ENCODE data around the gene CERS5. TPM values are rescaled to one million over a fixed set of nuclear protein-coding genes. Genes with fewer than 3 reads are reported as not detected.

The CERS5 gene
- total and polyA plus RNA-seq, 2 donors = 30.7 to 130 TPM

DNA sequence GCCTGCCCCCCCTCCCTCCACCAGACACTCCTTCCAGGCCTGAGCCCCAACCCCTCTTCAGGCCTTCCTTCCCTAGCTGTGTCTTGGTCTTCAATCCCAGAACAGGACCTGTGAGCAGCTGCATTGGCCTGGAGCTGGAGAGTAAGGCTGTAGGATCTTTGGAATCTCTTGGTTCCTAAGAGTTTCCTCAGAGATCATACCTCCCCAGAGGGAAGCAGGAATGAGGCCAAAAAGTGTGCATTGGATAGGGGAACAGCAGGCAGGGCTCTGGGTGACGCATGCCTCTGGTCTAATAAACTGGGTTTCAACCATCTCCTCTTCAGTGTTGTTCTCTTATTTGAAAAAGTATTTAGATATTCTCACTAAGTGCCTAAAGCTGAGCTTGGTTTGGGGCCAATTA, 83.9 kb downstream of the CERS5 start:
- H3K27ac ChIP-seq (ENCODE audit: low read depth in 1 of 2, low read length in 1 of 2) = no peak overlapping the region
- no peaks in the 10 kb centered on the region for H3K9me3 ChIP-seq (ENCODE audit: control insufficient read depth in 2 of 2, insufficient read depth in 1 of 2, low read length in 1 of 2)
- peaks cover 18 to 20% of the 10 kb centered on the region in 2 donors for H3K36me3 ChIP-seq (ENCODE audit: control insufficient read depth in 2 of 2, insufficient read depth in 2 of 2, low read length in 1 of 2)
- DNase-seq (ENCODE audit: low read depth in 6 of 9, low spot score in 9 of 9) = no peak
- no peak overlapping the region for H3K4me3 ChIP-seq (ENCODE audit: low read length in 2 of 2)
- H3K4me1 ChIP-seq (ENCODE audit: control insufficient read depth in 2 of 2, insufficient read depth in 2 of 2, low read length in 2 of 2) = peaks cover 8 to 15% of the 10 kb centered on the region in 2 donors
- peaks cover 0 to 23% of the 10 kb centered on the region in 2 donors for H3K27me3 ChIP-seq (ENCODE audit: control insufficient read depth in 2 of 2, insufficient read depth in 1 of 2, low read length in 1 of 2)
- WGBS = 96% methylated on average over 1 of the region's 1 CpG

DNA sequence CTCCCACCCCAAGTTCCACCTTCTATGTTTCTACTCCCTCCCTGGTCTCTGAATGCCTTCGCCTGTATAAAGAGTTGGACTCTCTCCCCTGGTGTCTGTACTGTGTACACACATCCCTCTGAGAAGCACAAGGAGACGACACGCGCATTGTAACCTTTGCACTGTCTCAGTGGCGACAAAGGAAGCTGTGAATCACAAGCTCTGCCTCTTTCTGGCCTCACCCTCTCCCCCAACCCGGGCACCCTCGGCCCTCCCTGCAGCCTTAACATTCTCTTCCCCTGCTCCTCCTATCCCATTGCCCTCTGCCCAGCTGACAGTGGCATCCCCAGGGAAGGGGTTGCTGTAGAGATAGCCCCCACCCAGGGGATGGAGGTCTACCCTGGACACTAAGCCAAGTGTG, 84.5 kb downstream of the CERS5 start:
- 95% methylated on average over 7 of the region's 7 CpGs for WGBS
- no peak overlapping the region for H3K4me3 ChIP-seq (ENCODE audit: low read length in 2 of 2)
- peaks cover 13 to 14% of the 10 kb centered on the region in 2 donors for H3K36me3 ChIP-seq (ENCODE audit: control insufficient read depth in 2 of 2, insufficient read depth in 2 of 2, low read length in 1 of 2)
- H3K4me1 ChIP-seq (ENCODE audit: control insufficient read depth in 2 of 2, insufficient read depth in 2 of 2, low read length in 2 of 2) = peaks cover 8 to 15% of the 10 kb centered on the region in 2 donors
- H3K27me3 ChIP-seq (ENCODE audit: control insufficient read depth in 2 of 2, insufficient read depth in 1 of 2, low read length in 1 of 2) = peaks cover 0 to 23% of the 10 kb centered on the region in 2 donors
- H3K27ac ChIP-seq (ENCODE audit: low read depth in 1 of 2, low read length in 1 of 2) = no peak overlapping the region
- DNase-seq (ENCODE audit: low read depth in 6 of 9, low spot score in 9 of 9) = no peak
- H3K9me3 ChIP-seq (ENCODE audit: control insufficient read depth in 2 of 2, insufficient read depth in 1 of 2, low read length in 1 of 2) = no peaks in the 10 kb centered on the region

DNA sequence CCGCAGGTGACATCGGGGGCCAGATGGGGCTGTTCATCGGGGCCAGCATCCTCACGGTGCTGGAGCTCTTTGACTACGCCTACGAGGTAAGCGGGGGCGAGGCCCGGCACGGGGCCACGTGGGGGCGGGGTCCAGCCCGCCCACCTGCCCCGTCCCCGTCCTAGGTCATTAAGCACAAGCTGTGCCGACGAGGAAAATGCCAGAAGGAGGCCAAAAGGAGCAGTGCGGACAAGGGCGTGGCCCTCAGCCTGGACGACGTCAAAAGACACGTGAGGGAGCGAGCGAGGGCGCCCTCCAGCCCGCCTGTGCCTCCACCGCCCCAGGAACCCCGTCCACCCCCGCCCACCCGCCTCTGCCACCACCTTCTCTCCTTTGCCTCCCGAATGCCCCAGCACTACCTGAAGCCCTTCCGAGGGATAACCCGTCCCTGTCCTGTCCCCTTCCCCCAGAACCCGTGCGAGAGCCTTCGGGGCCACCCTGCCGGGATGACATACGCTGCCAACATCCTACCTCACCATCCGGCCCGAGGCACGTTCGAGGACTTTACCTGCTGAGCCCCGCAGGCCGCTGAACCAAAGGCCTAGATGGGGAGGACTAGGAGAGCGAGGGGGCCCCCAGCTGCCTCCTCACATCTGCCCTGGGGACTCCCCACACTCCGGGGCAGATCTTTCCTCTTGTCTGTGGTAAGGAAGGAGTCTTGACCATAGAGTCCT, 85.9 kb downstream of the CERS5 start:
- 77% methylated on average over 46 of the region's 46 CpGs for WGBS
- Histone ChIP-seq H3K4me3 (ENCODE audit: low read length in 2 of 2) (no peak overlapping the region), H3K4me1 (ENCODE audit: control insufficient read depth in 2 of 2, insufficient read depth in 2 of 2, low read length in 2 of 2) (peaks cover 4 to 13% of the 10 kb centered on the region in 2 donors), H3K36me3 (ENCODE audit: control insufficient read depth in 2 of 2, insufficient read depth in 2 of 2, low read length in 1 of 2) (peaks cover 0 to under 1% of the 10 kb centered on the region in 2 donors), H3K27me3 (ENCODE audit: control insufficient read depth in 2 of 2, insufficient read depth in 1 of 2, low read length in 1 of 2) (peaks cover 0 to 23% of the 10 kb centered on the region in 2 donors), H3K9me3 (ENCODE audit: control insufficient read depth in 2 of 2, insufficient read depth in 1 of 2, low read length in 1 of 2) (no peaks in the 10 kb centered on the region), H3K27ac (ENCODE audit: low read depth in 1 of 2, low read length in 1 of 2) (no peak overlapping the region)
- DNase-seq (ENCODE audit: low read depth in 6 of 9, low spot score in 9 of 9) = no peak

DNA sequence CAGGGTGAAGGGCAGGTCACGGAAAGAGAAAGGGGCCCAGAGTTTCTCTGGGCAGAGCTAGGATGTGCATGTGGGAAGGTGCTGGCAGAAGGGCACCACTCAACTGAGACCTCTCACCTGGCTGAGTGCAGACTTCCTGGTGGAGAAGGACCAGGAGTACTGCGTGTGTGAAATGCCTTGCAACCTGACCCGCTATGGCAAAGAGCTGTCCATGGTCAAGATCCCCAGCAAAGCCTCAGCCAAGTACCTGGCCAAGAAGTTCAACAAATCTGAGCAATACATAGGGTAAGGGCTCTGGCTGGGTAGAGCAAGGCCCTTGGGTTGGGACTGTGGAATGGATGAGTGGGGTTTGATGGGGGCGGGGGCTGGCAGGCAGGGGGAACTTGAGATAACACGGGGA, 87.4 kb downstream of the CERS5 start:
- Histone ChIP-seq H3K4me3 (ENCODE audit: low read length in 2 of 2) (no peak overlapping the region), H3K4me1 (ENCODE audit: control insufficient read depth in 2 of 2, insufficient read depth in 2 of 2, low read length in 2 of 2) (peaks cover 4 to 9% of the 10 kb centered on the region in 2 donors), H3K27ac (ENCODE audit: low read depth in 1 of 2, low read length in 1 of 2) (no peak overlapping the region), H3K9me3 (ENCODE audit: control insufficient read depth in 2 of 2, insufficient read depth in 1 of 2, low read length in 1 of 2) (no peaks in the 10 kb centered on the region), H3K27me3 (ENCODE audit: control insufficient read depth in 2 of 2, insufficient read depth in 1 of 2, low read length in 1 of 2) (peaks cover 0 to 23% of the 10 kb centered on the region in 2 donors), H3K36me3 (ENCODE audit: control insufficient read depth in 2 of 2, insufficient read depth in 2 of 2, low read length in 1 of 2) (no peaks in the 10 kb centered on the region)
- WGBS = 99% methylated on average over 5 of the region's 5 CpGs
- no peak for DNase-seq (ENCODE audit: low read depth in 6 of 9, low spot score in 9 of 9)

Other genes starting within 250 kb of the CERS5 start
- 0.05 TPM for gene AQP2, start 216.6 kb downstream of the CERS5 start, total RNA-seq
- 0.05 TPM for gene AQP2, start 216.6 kb downstream of the CERS5 start, polyA plus RNA-seq
- gene AQP5, start 205.5 kb downstream of the CERS5 start, total RNA-seq = 0.09 TPM
- gene AQP5, start 205.5 kb downstream of the CERS5 start, polyA plus RNA-seq = 0.37 TPM
- gene AQP6, start 194.4 kb downstream of the CERS5 start, total RNA-seq = not detected
- gene AQP6, start 194.4 kb downstream of the CERS5 start, polyA plus RNA-seq = under 0.01 TPM
- gene RACGAP1, start 141.9 kb downstream of the CERS5 start, total RNA-seq = 50.1 TPM
- gene RACGAP1, start 141.9 kb downstream of the CERS5 start, polyA plus RNA-seq = 9.2 TPM
- 1.3 TPM for gene ASIC1, start 109.8 kb downstream of the CERS5 start, total RNA-seq
- gene ASIC1, start 109.8 kb downstream of the CERS5 start, polyA plus RNA-seq = 3.6 TPM
- gene SMARCD1, start 82.0 kb downstream of the CERS5 start, total RNA-seq = 38.2 TPM
- 19.9 TPM for gene SMARCD1, start 82.0 kb downstream of the CERS5 start, polyA plus RNA-seq
- 0.38 TPM for gene GPD1, start 63.4 kb downstream of the CERS5 start, total RNA-seq
- 1.0 TPM for gene GPD1, start 63.4 kb downstream of the CERS5 start, polyA plus RNA-seq
- gene COX14, start 55.1 kb downstream of the CERS5 start, total RNA-seq = 72.4 TPM
- 81.4 TPM for gene COX14, start 55.1 kb downstream of the CERS5 start, polyA plus RNA-seq
- 46.9 TPM for gene LIMA1, start 116.2 kb upstream of the CERS5 start, total RNA-seq
- 120 TPM for gene LIMA1, start 116.2 kb upstream of the CERS5 start, polyA plus RNA-seq
- not detected for gene FAM186A, start 229.2 kb upstream of the CERS5 start, total RNA-seq
- gene FAM186A, start 229.2 kb upstream of the CERS5 start, polyA plus RNA-seq = 0.05 TPM
- gene LARP4, start 233.5 kb upstream of the CERS5 start, total RNA-seq = 23.6 TPM
- gene LARP4, start 233.5 kb upstream of the CERS5 start, polyA plus RNA-seq = 17.0 TPM

All from thymus (tissue), 11 donors.